ENCODE data around the gene ACTL7A. TPM values are rescaled to one million over a fixed set of nuclear protein-coding genes. Genes with fewer than 3 reads are reported as not detected.

The ACTL7A gene
- polyA plus RNA-seq, 1 donor (not counting 4 experiments of a cell fraction or from before 2014, with no cell fraction given): not detected

DNA sequence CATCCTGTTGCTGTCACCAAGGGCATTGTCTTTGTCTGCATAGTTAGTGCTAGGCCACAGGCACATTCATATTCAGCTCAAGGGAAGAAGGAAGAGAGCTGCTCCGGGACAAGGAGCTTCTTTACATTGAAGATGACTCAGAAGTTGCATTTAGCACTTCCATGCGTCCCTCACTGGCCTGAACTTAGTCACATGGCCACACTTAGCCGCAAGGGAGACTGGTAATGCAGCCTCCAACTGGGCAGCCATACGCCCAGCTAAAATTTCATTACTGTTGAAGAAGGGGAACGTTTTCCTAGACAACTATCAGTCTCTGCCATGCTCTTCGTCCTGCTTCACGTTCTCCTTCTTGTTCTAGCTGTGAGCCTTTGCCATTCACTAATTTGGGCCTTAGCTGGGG is 26.2 kb upstream of the ACTL7A start:
- Histone ChIP-seq H4K20me1 (ENCODE audit: control insufficient read depth, extremely low read depth, insufficient read depth, low read length) (no peaks in the 10 kb centered on the region), H3K9me1 (ENCODE audit: control insufficient read depth, extremely low read depth, insufficient read depth, low read length) (no peaks in the 10 kb centered on the region), H3K4me1 (ENCODE audit: control insufficient read depth, extremely low read depth, insufficient read depth, low read length) (peaks cover 61% of the 10 kb centered on the region), H3K9me3 (ENCODE audit: control insufficient read depth, low read depth, low read length) (peaks cover 2% of the 10 kb centered on the region), H3K36me3 (ENCODE audit: control insufficient read depth in 2 of 2, extremely low read depth in 1 of 2, insufficient read depth in 2 of 2, low read length in 2 of 2) (no peaks in the 10 kb centered on the region), H2AFZ (ENCODE audit: control insufficient read depth, low read length) (peak overlapping the region; percentile 10), H3K27me3 (ENCODE audit: control insufficient read depth, extremely low read depth, insufficient read depth, low read length) (no peaks in the 10 kb centered on the region), H3K4me3 (ENCODE audit: control insufficient read depth in 2 of 3, extremely low read depth in 1 of 3, insufficient read depth in 2 of 3, low read depth in 1 of 3, low read length in 3 of 3) (no peak overlapping the region), H3K4me2 (ENCODE audit: control insufficient read depth, extremely low read depth, insufficient read depth, low read depth, low read length) (peak overlapping the region; percentile 89), H3K79me2 (ENCODE audit: control insufficient read depth, insufficient read depth, low read length) (no peaks in the 10 kb centered on the region), H3K9ac (ENCODE audit: control insufficient read depth, extremely low read depth, insufficient read depth, low read length) (peak overlapping the region; percentile 69), H3K27ac (ENCODE audit: control insufficient read depth, insufficient read depth, low read length) (peak overlapping the region; percentile 93)
- DNase-seq (ENCODE audit: low read depth, low spot score): no peak
- dilution Hi-C loops (cut with MboI; ENCODE audit: extremely low pct_ligation_motif_present, low sequenced_read_pairs): no loop called here
- TF ChIP-seq, protein P1, sequence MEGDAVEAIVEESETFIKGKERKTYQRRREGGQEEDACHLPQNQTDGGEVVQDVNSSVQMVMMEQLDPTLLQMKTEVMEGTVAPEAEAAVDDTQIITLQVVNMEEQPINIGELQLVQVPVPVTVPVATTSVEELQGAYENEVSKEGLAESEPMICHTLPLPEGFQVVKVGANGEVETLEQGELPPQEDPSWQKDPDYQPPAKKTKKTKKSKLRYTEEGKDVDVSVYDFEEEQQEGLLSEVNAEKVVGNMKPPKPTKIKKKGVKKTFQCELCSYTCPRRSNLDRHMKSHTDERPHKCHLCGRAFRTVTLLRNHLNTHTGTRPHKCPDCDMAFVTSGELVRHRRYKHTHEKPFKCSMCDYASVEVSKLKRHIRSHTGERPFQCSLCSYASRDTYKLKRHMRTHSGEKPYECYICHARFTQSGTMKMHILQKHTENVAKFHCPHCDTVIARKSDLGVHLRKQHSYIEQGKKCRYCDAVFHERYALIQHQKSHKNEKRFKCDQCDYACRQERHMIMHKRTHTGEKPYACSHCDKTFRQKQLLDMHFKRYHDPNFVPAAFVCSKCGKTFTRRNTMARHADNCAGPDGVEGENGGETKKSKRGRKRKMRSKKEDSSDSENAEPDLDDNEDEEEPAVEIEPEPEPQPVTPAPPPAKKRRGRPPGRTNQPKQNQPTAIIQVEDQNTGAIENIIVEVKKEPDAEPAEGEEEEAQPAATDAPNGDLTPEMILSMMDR (optimal IDR thresholded peaks at IDR 0.05 in 1 of 3, IDR thresholded peaks at IDR 0.05 in 1 of 3, conservative IDR thresholded peaks at IDR 0.05 in 1 of 3; ENCODE audit: extremely low read depth in 1 of 3, insufficient read depth in 2 of 3, low read length in 3 of 3): no peak
- TF ChIP-seq EZH2 (IDR thresholded peaks at IDR 0.05; ENCODE audit: low read length): no peak
- peak; percentile 97 for FAIRE-seq

DNA sequence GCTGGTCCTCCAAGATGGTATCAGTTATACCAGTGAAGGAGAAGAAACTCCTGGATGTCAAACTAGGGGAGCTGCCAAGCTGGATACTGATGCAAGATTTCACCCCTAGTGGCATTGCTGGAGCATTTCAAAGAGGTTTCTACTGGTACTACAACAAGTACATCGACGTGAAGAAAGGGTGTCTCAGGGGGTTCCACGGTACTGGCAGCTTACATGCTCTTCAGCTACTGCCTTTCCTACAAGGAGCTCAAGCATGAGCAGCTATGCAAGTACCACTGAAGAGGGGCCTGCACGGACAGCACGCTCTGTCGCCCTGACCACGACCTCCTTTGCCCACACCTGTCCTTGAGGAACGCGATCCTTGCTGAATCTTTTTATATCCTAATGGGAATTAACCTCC is 25.7 kb upstream of the ACTL7A start:
- peaks cover 56% of the 10 kb centered on the region for H3K4me1 ChIP-seq (ENCODE audit: control insufficient read depth, extremely low read depth, insufficient read depth, low read length)
- no peak for FAIRE-seq
- dilution Hi-C loops (cut with MboI; ENCODE audit: extremely low pct_ligation_motif_present, low sequenced_read_pairs): no loop called here

More for the DNA sequence above, 25.7 kb upstream of the ACTL7A start:
- H4K20me1 ChIP-seq (ENCODE audit: control insufficient read depth, extremely low read depth, insufficient read depth, low read length): no peaks in the 10 kb centered on the region
- peak overlapping the region; percentile 89 for H3K4me2 ChIP-seq (ENCODE audit: control insufficient read depth, extremely low read depth, insufficient read depth, low read depth, low read length)
- no peak for TF ChIP-seq EZH2 (IDR thresholded peaks at IDR 0.05; ENCODE audit: low read length)
- TF ChIP-seq, protein P1 (optimal IDR thresholded peaks at IDR 0.05 in 1 of 3, IDR thresholded peaks at IDR 0.05 in 1 of 3, conservative IDR thresholded peaks at IDR 0.05 in 1 of 3; ENCODE audit: extremely low read depth in 1 of 3, insufficient read depth in 2 of 3, low read length in 3 of 3): no peak
- no peak overlapping the region for H2AFZ ChIP-seq (ENCODE audit: control insufficient read depth, low read length)
- no peaks in the 10 kb centered on the region for H3K27me3 ChIP-seq (ENCODE audit: control insufficient read depth, extremely low read depth, insufficient read depth, low read length)
- no peaks in the 10 kb centered on the region for H3K9me1 ChIP-seq (ENCODE audit: control insufficient read depth, extremely low read depth, insufficient read depth, low read length)
- no peaks in the 10 kb centered on the region for H3K79me2 ChIP-seq (ENCODE audit: control insufficient read depth, insufficient read depth, low read length)
- peaks cover 2% of the 10 kb centered on the region for H3K9me3 ChIP-seq (ENCODE audit: control insufficient read depth, low read depth, low read length)
- H3K9ac ChIP-seq (ENCODE audit: control insufficient read depth, extremely low read depth, insufficient read depth, low read length): peak overlapping the region; percentile 69
- peak overlapping the region; percentile 93 for H3K27ac ChIP-seq (ENCODE audit: control insufficient read depth, insufficient read depth, low read length)
- DNase-seq (ENCODE audit: low read depth, low spot score): no peak
- no peak overlapping the region for H3K4me3 ChIP-seq (ENCODE audit: control insufficient read depth in 2 of 3, extremely low read depth in 1 of 3, insufficient read depth in 2 of 3, low read depth in 1 of 3, low read length in 3 of 3)
- H3K36me3 ChIP-seq (ENCODE audit: control insufficient read depth in 2 of 2, extremely low read depth in 1 of 2, insufficient read depth in 2 of 2, low read length in 2 of 2): no peaks in the 10 kb centered on the region

All from keratinocyte (primary cell).